Measurements from ENCODE around the gene ZNF710. TPM values are rescaled to one million over a fixed set of nuclear protein-coding genes. Genes with fewer than 3 reads are reported as not detected.
A peak's percentile ranks its signal among the peaks of the same experiment; 100 is the strongest.
"Not testable (repeated sequence)": the region's sequence is repeated elsewhere in the genome, so short reads cannot be mapped to it uniquely, and the experiment has no call there.

Gene ZNF710
- total RNA-seq, 1 donor from 2014 or later = 30.2 TPM

DNA sequence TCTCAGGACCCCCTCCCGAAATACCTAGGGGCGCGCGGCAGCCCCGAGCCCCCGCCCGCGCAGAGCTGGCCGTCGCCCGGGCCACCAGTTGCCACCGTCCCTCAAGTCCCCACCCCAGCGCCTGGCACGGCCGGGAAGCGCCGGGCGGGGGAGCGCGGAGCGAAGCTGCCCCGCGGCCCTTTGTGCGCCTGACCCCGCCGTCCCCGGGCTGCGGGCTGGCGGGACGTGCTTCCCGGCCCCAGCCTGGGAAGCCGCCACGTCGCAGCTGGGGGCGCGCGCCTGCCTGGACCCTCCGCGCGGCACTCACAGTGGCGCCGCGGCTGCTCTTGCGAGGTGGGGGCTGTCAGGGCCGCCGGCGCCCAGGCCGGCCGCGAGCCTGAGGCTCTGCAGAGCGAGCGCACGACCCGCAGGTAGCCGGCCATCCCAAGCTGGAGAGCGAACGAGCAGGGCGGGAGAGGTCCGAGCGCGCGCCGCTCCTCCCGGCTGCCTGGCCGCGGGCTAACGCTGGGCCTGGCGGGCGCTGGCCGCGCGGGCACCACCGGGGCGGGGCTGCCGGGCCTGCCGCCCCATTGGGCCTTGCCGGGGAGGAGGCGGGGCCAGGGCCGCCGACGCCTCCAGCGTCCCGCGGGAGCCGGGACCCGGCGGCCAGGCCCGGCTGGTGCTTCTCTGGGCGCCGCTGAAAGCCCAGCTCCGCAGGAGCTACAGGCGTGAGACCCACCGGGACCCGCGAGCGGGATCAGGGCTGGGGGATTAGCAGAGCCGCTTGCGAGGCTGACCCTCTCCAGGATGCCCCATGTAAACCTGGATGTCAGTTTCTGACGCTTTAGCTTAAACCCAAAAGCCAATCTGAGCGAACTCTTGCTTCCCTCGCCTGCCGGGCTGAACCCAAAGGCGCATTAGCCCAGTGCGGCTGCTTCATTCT, 101.1 kb downstream of the ZNF710 start, which contains the start of gene IDH2:
TSS of gene IDH2 (minus strand) at position 500 of the 922 bp plus-strand sequence. CDS start at position 422, 78 bp downstream.
- peak; percentile 78 for DNase-seq (ENCODE audit: low spot score)

- no peak for DNase-seq (ENCODE audit: low spot score)
Measured at GRCh38 chr15:90103701-90104329, 102.7 kb downstream of the ZNF710 start.

GRCh38 chr15:90104551-90104950, 103.4 kb downstream of the ZNF710 start:
- peak; percentile 35 for DNase-seq (ENCODE audit: low spot score)

- DNase-seq (ENCODE audit: low spot score) = no peak
Measured at GRCh38 chr15:90105521-90105920, 104.4 kb downstream of the ZNF710 start.

DNA sequence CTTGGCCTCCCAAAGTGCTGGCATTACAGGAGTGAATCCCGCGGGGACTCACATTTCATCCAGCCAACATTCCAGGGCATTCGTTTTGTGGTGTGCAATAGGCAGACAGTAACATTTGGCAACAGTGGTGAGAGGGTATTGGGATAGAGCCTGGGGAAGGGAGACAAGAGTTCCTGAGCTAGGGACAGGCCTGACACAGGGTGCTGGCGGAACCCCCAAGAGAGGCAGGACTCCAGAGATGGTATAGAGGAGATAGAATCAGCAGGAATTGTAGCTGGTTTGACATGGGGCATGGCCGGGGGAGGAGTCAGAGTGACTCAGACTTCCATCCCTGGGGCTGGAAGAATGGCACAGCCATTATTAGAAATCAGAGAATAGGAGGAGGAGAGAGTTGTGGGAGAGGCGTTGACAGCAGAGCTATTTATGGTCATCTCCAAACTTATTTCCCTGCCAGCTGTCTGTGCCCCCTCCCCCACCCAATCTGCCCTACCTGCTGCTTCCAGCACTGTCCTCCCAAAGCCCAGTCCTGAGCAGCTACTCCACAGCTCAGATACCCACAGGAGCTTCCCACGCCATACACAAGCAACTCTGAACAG, 105.5 kb downstream of the ZNF710 start:
- no peak for DNase-seq (ENCODE audit: low spot score)

DNA sequence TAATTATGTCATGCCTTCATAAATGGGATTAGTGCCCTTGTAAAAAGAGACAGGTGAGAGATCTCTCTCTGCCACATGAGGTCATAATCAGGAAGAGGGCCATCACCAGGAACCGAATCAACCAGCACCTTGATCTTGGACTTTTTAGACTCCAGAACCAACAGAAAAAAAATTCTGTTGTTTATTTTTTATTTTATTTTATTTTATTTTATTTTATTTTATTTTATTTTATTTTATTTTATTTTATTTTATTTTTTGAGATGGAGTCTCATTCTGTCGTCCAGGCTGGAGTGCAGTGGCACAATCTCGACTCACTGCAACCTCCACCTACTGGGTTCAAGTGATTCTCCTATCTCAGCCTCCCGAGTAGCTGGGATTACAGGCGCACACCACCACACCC, 106.9 kb downstream of the ZNF710 start:
- not testable (repeated sequence) for DNase-seq (ENCODE audit: low spot score)

DNA sequence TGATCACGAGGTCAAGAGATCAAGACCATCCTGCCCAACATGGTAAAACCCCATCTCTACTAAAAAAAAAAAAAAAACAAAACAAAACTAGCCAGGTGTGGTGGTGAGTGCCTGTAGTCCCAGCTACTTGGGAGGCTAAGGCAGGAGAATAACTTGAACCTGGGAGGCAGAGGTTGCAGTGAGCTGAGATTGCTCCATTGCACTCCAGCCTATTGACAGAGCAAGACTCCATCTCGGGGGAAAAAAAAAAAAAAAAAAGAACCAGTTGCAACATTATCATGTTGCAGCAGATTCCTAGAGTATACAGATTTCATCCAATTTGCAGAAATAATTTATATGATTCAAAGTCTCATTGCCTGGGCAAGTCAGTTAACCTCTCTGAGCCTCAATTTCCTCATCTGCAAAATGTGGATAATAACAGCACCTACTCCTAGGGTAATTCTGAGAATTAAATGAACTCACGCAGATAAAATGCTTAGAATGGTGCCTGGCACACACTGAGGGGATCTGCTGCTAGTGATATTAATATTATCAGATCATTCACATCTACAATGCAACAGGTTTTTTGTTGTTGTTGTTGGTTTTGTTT, 108.1 kb downstream of the ZNF710 start:
- DNase-seq (ENCODE audit: low spot score) = not testable (repeated sequence)

- no peak for DNase-seq (ENCODE audit: low spot score)
Measured at GRCh38 chr15:90113166-90113565, 112.0 kb downstream of the ZNF710 start.

DNA sequence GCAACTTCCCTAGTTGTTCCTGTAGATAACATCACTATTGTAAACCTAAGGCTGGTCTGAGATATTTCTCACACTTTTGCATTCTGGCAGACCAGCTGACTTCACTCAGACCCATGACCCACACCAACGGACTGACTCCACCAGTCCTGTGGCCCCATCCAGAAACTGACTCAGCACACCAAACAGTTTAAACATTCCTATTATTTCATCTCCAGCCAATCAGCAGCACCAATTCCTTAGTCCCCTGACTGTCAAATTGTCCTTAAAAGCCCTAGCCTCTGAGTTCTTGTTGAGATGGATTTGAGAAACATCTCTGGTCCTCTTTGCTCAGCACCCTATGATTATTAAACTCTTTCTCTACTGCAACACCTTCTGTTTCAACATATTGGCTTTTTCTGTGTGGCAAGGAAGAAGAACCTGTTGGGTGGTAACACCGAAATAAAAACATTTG, 113.4 kb downstream of the ZNF710 start:
- DNase-seq (ENCODE audit: low spot score) = no peak

- DNase-seq (ENCODE audit: low spot score) = no peak
Measured at GRCh38 chr15:90115783-90116182, 114.7 kb downstream of the ZNF710 start.

DNA sequence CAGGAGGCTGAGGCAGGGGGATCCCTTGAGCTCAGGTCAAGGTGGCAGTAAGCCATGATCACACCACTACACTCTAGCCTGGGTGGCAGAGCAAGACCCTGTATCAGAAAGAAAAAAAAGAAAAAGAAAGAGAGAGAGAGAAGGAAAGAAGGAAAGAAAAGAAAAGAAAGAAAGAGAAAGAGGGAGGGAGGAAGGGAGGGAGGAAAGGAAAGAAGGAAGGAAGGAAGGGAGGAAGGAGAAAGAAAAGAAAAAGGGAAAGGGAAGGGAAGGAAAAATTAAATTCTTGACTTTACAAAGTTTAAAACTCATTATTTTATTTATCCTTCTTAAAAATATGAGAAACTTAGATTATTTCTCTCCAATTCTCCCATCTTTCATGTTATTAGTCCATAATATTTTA, 118.2 kb downstream of the ZNF710 start:
- no peak for DNase-seq (ENCODE audit: low spot score)

- DNase-seq (ENCODE audit: low spot score) = no peak
Measured at GRCh38 chr15:90121086-90121485, 120.0 kb downstream of the ZNF710 start.

GRCh38 chr15:90124507-90124906, 123.4 kb downstream of the ZNF710 start:
- no peak for DNase-seq (ENCODE audit: low spot score)

- DNase-seq (ENCODE audit: low spot score) = peak; percentile 41
Measured at GRCh38 chr15:90126022-90126421, 124.9 kb downstream of the ZNF710 start.

DNA sequence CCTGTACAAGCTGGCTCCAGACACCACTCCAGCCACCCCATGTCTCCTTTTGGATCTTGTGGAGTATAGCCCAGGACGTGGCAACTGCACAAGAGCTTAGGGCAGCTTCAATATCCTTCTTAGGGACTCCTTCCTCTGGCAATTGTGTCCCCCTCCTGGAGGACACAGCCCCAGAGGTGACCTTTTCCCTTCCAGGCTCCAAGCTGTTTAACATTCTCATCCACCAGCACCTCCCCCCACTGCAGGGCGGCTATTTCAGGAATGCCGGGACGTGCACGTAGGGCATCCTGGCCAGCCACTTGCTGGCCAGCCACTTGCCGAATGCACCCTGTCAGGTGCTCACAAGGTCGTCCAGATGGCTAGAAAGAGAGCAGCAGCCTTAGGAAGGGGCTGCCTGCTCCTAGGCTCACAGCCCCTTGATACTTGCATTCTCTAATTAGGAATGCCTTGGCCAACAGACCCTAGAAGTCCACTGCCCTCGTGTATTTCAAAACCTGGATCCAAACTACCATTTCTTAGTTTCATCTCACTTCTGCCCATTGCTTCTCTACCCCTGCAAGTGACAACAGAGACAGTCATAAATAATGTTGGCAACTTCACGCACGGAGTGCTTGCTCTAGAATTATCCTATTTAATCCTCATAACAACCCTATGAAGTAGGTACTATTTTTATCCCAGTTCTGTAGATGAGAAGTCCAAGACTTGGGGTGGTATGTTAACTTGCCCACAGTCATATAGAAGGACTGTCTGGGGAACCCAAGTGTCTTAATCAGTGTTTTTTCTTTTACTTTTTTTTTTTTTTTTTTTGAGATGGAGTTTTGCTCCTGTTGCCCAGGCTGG, 125.7 kb downstream of the ZNF710 start:
- DNase-seq (ENCODE audit: low spot score) = peak; percentile 27

GRCh38 chr15:90130291-90130690, 129.2 kb downstream of the ZNF710 start:
- DNase-seq (ENCODE audit: low spot score) = no peak

Other genes with a start within 250 kb of the ZNF710 start
- 0.75 TPM for gene MESP2, start 225.0 kb upstream of the ZNF710 start, total RNA-seq
- gene ANPEP, start 186.5 kb upstream of the ZNF710 start, total RNA-seq = 1,600 TPM
- gene AP3S2, start 107.3 kb upstream of the ZNF710 start, total RNA-seq = 24.9 TPM
- gene ARPIN, start 88.4 kb upstream of the ZNF710 start, total RNA-seq = 23.3 TPM
- gene IDH2, start 101.1 kb downstream of the ZNF710 start, total RNA-seq = 73.2 TPM
- 79.7 TPM for gene SEMA4B, start 200.0 kb downstream of the ZNF710 start, total RNA-seq
- 106 TPM for gene CIB1, start 232.6 kb downstream of the ZNF710 start, total RNA-seq
- 12.6 TPM for gene GDPGP1, start 232.9 kb downstream of the ZNF710 start, total RNA-seq
- gene TTLL13, start 248.2 kb downstream of the ZNF710 start, total RNA-seq = 0.32 TPM